ENCODE measurements around the gene RNASET2. TPM values are rescaled to one million over a fixed set of nuclear protein-coding genes. Genes with fewer than 3 reads are reported as not detected.

Gene RNASET2, protein sequence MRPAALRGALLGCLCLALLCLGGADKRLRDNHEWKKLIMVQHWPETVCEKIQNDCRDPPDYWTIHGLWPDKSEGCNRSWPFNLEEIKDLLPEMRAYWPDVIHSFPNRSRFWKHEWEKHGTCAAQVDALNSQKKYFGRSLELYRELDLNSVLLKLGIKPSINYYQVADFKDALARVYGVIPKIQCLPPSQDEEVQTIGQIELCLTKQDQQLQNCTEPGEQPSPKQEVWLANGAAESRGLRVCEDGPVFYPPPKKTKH
- 22.3 TPM for total RNA-seq

DNA sequence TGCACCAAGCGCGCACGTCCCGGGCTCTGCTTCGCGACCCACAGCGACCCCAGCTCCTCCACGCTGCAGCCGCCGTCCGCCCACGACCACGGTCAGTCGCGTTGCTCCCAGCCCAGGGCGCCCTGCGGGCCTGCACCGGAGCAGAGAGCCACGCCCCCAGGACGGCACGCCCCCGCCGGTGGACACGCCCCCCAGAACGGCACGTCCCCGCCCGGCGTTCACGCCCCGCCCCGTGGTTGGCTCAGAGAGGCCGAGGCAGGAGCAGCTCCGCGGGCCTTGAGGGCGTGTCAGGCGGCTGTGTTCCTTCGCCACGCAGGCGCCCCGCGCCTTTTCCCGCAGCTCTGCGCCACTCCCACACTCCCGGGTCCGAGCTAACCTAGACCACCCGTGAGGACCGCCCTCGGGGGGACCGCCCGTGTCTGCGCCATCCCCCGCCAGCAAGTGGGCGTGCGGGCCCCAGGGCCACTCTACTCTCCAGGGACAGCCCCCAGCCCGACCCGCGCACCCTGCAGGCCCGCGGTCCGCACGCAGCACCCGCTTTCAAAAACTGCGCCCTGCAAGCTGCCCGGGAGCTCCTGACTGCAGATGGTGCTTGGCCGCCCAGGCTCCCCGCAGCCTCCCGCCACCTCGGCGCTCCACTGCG lies at the start of gene RNASET2:
TSS of gene RNASET2 (minus strand) at position 107 of the 643 bp plus-strand sequence. CDS start 368 bp downstream, outside the sequence.
- DNase-seq (ENCODE audit: low spot score), result peak; percentile 99
- peak; percentile 98 for ATAC-seq

- DNase-seq (ENCODE audit: low spot score) (peak; percentile 63), ATAC-seq (peak; percentile 72)
Measured at GRCh38 chr6:167005350-167006159, 49.2 kb upstream of the RNASET2 start.

DNA sequence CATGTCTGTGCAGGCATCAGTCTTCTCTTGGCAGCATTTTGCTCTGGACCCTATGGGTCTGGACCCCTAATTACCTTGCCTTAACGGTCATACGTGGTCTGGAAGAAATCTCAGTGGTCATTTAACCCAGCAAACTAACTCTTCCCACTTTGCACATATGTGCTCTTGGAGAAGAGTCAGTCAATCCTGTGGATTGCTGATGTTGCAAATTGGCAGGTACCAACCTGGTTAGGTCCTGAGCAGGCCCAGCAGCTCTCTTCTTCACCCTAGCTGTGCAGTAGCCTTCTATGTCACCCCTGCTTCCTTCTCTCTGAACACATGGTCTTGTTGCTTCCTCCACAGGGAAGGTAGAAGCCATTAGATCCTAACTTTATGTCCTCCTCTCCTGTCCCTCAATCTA lies 44.4 kb upstream of the RNASET2 start:
- ATAC-seq (no peak), DNase-seq (ENCODE audit: low spot score) (no peak)

- DNase-seq (ENCODE audit: low spot score) (no peak), ATAC-seq (peak; percentile 48)
Measured at GRCh38 chr6:166999884-167000253, 43.5 kb upstream of the RNASET2 start.

DNA sequence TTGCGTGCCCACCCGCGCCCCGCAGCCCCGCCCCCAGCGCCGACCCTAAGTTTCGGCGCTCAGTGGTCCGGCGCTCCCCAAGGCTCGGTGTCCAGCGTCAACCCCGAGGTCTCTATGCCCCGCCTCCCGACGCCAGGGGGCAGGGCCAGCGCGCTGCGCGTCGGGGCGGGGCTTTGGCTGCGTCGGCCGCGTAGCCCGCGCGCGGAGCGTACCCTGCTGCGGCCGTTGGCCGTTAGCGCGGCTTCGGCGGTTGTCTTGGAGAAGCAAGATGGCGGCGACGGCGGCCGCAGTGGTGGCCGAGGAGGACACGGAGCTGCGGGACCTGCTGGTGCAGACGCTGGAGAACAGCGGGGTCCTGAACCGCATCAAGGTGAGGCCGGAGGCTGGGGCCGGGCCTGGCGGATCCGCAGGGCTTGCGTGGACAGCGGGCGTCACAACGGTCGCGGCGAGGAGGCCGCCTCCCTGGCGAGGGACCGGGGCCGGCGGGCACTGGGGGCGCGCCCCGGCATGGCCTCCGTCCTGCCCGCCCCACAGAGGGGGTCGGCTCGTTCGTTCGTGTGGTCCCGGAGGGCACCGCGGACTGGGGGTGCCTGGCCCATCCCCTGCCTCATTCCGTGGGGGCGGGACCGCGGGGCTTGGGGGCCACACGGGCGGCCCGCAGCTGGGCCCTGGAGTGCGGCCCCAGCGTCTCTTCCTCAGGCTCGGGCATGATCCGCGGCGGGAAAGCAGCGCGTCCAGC lies 43.0 kb upstream of the RNASET2 start, which contains the start of gene CEP43:
TSS of gene CEP43 (plus strand) at position 253 of the 739 bp plus-strand sequence. CDS start at position 269, 16 bp downstream.
- DNase-seq (ENCODE audit: low spot score) (peak; percentile 95), ATAC-seq (peak; percentile 90)

- ATAC-seq (peak; percentile 4), DNase-seq (ENCODE audit: low spot score) (peak; percentile 54)
Measured at GRCh38 chr6:166998256-166999144, 42.1 kb upstream of the RNASET2 start.

DNA sequence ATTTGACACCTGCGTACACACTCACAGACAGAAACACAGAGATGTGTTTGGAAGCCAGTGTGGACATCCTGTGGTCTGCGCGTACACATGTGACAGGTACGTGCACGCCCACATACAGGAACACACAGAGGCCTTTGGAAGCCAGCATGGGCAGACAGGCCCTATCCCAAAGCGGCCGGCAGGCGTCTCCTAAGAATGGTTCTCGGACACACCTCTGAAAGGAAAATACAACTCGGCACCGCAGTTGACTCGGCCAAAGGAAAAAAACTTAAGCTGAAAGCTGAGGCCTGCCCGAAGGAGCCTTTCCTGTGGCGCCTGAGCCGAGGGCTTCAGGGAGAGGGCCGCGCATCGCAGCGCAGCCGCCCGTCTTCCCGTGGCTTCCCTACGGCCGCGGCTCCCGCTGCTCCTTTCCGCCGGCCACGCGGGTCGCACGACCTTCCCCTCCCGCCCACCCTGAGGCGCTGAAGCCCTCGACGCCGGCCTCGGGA lies 41.5 kb upstream of the RNASET2 start:
- DNase-seq (ENCODE audit: low spot score), result peak; percentile 67
- peak; percentile 50 for ATAC-seq

DNA sequence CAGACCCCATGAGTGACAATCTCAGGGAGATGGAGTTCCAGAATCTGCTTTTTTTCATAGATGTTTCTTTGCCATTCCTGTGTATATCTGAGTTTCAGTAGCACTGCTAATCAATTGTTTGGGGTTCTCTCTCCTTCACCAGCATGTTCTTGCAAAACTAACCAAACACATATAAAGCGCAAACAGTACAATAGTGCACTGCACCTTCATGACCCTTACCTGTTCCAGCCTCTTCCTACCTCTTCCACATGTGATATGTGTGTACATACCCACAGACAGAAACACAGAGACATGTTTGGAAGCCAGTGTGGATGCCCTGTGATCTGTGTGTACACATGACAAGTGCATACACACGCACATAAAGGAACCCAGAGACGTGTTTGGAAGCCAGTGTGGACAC lies 41.0 kb upstream of the RNASET2 start:
- DNase-seq (ENCODE audit: low spot score), result no peak
- ATAC-seq, result peak; percentile 17

- no peak for ATAC-seq
- no peak for DNase-seq (ENCODE audit: low spot score)
Measured at GRCh38 chr6:166996406-166996805, 40.1 kb upstream of the RNASET2 start.

DNA sequence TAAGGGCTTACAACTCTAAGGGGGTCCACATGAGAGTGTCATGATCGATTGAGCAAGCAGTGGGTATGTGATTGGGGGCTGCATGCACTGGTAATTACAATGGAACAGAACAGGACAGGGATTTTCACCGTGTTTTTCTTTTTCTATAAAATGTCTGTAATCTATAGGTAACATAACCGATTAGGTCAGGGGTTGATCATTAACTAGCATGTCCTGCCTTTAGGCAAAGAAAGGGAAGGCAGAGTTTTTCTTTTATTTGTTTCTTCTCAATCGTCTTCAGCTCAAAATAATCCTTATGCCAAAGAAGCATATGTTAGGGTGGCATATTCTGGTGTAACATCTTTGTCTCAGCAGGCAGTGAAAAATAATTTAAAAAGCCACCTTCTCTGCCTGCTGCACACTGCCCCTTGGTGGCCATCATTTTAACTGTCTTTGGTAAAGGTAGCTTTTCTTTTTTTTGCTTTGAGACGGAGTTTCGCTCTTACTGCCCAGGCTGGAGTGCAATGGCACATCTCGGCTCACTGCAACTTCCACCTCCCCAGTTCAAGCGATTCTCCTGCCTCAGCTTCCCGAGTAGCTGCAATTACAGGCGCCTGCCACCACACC lies 33.2 kb upstream of the RNASET2 start:
- ATAC-seq (peak; percentile 87), DNase-seq (ENCODE audit: low spot score) (no peak)

GRCh38 chr6:166988674-166989201 lies 32.4 kb upstream of the RNASET2 start:
- ATAC-seq (no peak), DNase-seq (ENCODE audit: low spot score) (no peak)

DNA sequence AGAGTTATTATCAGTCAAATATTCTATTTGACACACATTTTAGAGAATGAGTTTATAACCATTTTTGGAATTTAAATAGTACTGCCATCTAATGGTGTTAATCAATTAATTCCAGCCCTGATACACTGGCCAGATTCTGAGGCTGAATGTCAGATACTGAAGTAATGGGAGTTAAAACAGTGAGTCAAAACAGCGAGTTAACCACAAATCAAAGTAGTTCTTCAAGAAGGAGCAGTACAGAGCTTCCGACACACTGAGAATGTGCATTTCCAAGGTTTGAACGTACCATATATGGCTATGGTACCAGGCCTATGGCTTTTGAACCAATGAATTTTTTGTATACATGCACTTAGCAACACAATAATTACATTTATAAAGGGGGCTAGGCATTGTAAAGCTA lies 31.6 kb upstream of the RNASET2 start:
- ATAC-seq (no peak), DNase-seq (ENCODE audit: low spot score) (no peak)

DNA sequence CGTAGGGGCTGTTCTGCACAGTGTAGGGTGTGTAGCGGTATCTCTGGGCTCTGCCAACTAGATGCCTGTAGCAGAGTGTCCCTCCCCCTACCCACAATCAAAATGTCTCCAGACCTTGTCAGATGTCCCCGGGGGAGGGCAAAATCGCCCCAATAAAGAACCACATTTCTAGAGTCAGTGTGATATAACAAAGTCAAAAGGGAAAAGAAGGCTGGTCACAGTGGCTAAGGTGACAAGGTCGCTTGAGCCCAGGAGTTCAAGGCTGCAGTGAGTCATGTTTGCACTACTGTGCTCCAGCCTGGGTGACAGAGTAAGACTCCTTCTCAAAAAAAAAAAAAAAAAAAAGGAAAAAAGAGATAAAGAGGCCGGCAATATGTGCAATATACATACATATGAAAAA lies 31.1 kb upstream of the RNASET2 start:
- no peak for DNase-seq (ENCODE audit: low spot score)
- ATAC-seq, result no peak

DNA sequence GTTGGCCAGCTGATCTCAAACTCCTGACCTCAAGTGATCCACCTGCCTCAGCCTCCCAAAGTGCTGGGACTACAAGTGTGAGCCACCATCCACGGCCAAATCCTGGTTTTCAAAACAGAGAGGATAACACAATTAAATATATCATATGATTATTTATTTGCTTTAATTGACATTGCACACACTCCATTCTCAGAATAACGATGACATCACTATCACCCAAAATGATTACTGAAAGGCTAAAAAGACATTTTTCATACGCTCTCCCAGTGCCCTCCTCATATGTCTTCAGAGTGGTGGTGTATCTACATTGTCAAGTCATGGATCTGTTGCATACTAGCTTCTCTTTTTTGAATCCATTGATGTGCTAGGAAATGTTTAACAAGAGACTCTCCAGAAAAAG lies 24.4 kb upstream of the RNASET2 start:
- no peak for ATAC-seq
- no peak for DNase-seq (ENCODE audit: low spot score)

DNA sequence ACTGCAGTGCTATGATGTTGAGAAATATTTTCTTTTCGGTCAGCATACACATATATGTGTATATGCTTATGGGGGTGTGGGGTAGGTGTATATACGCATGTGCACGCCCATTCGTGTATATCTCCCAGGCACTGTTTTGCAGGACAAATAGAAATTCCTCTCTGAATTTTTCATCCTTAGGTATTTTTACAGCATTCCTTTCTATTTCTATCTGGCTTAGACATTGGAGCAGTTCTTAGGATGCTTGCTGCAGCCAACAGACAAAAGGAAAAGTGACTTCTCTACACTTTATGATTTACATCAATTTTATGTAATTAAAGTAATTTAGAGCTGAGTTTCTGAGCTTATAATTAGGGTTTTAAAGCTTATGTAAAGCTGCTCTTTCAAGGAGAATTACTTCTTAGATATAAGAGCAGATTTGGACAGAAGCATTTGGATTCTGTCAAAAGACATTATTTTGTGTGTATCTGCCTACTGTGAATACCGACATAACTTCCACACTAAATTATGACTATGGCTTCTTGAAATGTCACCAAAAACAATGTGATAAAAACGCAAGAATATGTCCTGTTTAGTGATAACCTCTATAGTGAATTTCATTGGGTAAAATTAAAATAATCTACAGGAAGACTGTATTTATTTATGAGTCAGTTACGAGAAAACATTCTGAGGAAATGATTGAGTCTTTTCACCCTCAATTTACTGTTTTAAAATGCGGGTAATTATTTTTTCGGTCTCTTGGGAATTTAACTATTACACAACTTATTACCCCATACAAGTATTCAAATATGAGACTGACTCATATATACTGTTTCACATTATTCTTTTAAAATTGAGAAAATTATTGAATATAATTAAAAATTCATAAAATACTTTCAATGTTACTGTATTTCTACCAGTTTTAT lies 21.5 kb upstream of the RNASET2 start:
- DNase-seq (ENCODE audit: low spot score) (no peak), ATAC-seq (no peak)

DNA sequence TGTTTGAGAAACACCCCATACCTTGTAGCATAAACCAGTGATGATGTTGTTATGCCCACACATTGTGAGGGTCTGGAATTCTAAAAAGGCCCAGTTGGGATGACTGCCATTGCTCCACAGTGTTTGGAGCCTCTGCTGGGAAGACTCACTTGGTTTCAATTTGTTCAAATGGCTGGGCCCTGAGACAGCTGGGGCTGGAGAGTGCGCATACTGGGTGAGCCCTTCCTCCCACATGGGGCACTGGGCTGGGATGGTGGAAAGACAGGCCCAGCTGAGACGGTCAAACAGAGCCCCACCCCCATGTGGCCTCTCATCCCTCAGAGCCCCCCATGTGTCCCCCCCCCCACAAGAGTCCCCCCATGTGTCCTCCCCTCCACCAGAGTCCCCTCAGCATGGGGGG lies 20.3 kb upstream of the RNASET2 start:
- ATAC-seq (no peak), DNase-seq (ENCODE audit: low spot score) (no peak)

DNA sequence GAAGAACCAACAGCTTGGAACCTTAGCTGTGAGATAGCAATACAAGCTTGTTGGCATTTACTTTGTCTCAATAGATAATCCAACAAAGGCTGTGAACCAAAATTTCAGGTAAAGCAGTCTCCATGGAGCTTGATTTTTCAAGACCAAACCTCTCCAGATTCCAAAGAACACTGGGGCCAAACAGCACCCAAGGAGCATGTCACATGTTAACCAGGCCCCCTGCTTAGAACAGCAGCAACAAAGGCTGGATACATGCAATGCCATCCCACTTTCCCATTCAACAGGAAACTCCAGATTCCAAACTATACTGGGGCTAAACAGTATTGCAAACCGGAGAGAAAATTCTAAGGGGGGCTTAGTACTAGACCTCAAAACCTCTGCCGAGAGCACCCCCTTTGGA lies 15.8 kb upstream of the RNASET2 start:
- DNase-seq (ENCODE audit: low spot score), result no peak
- ATAC-seq, result no peak

- no peak for DNase-seq (ENCODE audit: low spot score)
Measured at GRCh38 chr6:166971271-166971670, 14.9 kb upstream of the RNASET2 start.

More at GRCh38 chr6:166971271-166971670, 14.9 kb upstream of the RNASET2 start:
- ATAC-seq, result no peak
